SU-DHL-6 (cell line): ENCODE data around the gene NPC1.
A peak's percentile ranks its signal among the peaks of the same experiment; 100 is the strongest.

Experiments
- H2AFZ ChIP-seq: fragments of 200-600 bp; sonication (generic); 2 replicates; pipeline ENCODE4 v1.6.1; 2014; ENCODE audit warnings: low read depth, mild to moderate bottlenecking, moderate library complexity, mixed read lengths, antibody characterized with exemption, low read length; ENCODE audit not compliant: severe bottlenecking
- H3F3A ChIP-seq: fragments of 200-600 bp; shearing (Covaris generic); 2 replicates; pipeline ENCODE4 v1.6.0; 2016; ENCODE audit warnings: antibody characterized with exemption, mild to moderate bottlenecking; ENCODE audit not compliant: insufficient read depth
- H3K27ac ChIP-seq: fragments of 200-600 bp; sonication (generic); 2 replicates; pipeline ENCODE4 v1.5.1; 2016; ENCODE audit warnings: low read depth, mild to moderate bottlenecking, low read length, moderate library complexity, mixed read lengths
- H3K27me3 ChIP-seq: fragments of 200-600 bp; sonication (generic), shearing (Covaris generic); 2 replicates; pipeline ENCODE4 v1.6.0; 2014; ENCODE audit warnings: mild to moderate bottlenecking, low read length
- H3K36me3 ChIP-seq: fragments of 200-600 bp; sonication (generic); 2 replicates; pipeline ENCODE4 v1.6.1; 2014; ENCODE audit warnings: mild to moderate bottlenecking, low read length, mixed read lengths
- H3K4me2 ChIP-seq: fragments of 300-600, 200-600 bp; shearing (Covaris generic), sonication (generic); 2 replicates; pipeline ENCODE4 v1.6.0; 2014; ENCODE audit warnings: low read length, low read depth, mild to moderate bottlenecking; ENCODE audit not compliant: poor library complexity, severe bottlenecking
- H3K4me3 ChIP-seq: fragments of 200-600 bp; sonication (generic); 2 replicates; pipeline ENCODE4 v1.5.1; 2014; ENCODE audit warnings: antibody characterized with exemption, low read length, mild to moderate bottlenecking, mixed read lengths; ENCODE audit not compliant: insufficient read depth, poor library complexity, severe bottlenecking
- H3K79me2 ChIP-seq: fragments of 200-600 bp; sonication (generic); 2 replicates; pipeline ENCODE4 v1.6.1; 2014; ENCODE audit warnings: mild to moderate bottlenecking, low read length, moderate library complexity; ENCODE audit not compliant: insufficient read depth
- H3K9ac ChIP-seq: fragments of 200-600 bp; sonication (generic); 2 replicates; pipeline ENCODE4 v1.7.0; 2014; ENCODE audit warnings: mild to moderate bottlenecking, low read length
- H3K9me2 ChIP-seq: fragments of 200-600 bp; sonication (generic); replicated peaks from 2 replicates; pipeline ENCODE4 v1.6.1; 2014; ENCODE audit warnings: low read length; ENCODE audit not compliant: insufficient read depth
- H3K9me3 ChIP-seq: fragments of 200-600 bp; sonication (generic); 2 replicates; pipeline ENCODE4 v1.6.1; 2014; ENCODE audit warnings: low read length, mixed read lengths; ENCODE audit not compliant: insufficient read depth
- H4K20me1 ChIP-seq: fragments of 200-600 bp; sonication (generic); 2 replicates; pipeline ENCODE4 v1.6.1; 2014; ENCODE audit warnings: low read depth, mild to moderate bottlenecking, antibody characterized with exemption, low read length, moderate library complexity, mixed read lengths
- EZH2phosphoT487 ChIP-seq: fragments of 200-600 bp; sonication (generic), shearing (Covaris generic); conservative IDR thresholded peaks from 2 replicates; pipeline ENCODE4 v1.6.1; 2018; ENCODE audit warnings: mild to moderate bottlenecking, antibody characterized with exemption, low read length, moderate library complexity, mixed read lengths
- TF ChIP-seq, protein P1 (sequence below): fragments of 200-600 bp; sonication (generic); IDR thresholded peaks from one replicate; pipeline ENCODE4 v1.5.1; 2017; ENCODE audit warnings: antibody characterized with exemption, mild to moderate bottlenecking, low read length, moderate library complexity; ENCODE audit not compliant: insufficient read depth, poor library complexity, severe bottlenecking

Gene NPC1

GRCh38 chr18:23587220-23587642 lies 925 bp upstream of the NPC1 start:
- Histone ChIP-seq H2AFZ (peak overlapping the region; percentile 99), H3K9me3 (no peaks in the 10 kb centered on the region), H3F3A (no peaks in the 10 kb centered on the region), H3K9ac (peak overlapping the region; percentile 95), H3K27ac (peak overlapping the region; percentile 95), H3K27me3 (no peaks in the 10 kb centered on the region), H3K4me2 (peak overlapping the region; percentile 76), H3K79me2 (peaks cover 38% of the 10 kb centered on the region), H3K36me3 (no peaks in the 10 kb centered on the region), H3K4me3 (peak overlapping the region; percentile 98), H3K9me2 (no peaks in the 10 kb centered on the region), H4K20me1 (no peaks in the 10 kb centered on the region)
- TF ChIP-seq, protein P1, sequence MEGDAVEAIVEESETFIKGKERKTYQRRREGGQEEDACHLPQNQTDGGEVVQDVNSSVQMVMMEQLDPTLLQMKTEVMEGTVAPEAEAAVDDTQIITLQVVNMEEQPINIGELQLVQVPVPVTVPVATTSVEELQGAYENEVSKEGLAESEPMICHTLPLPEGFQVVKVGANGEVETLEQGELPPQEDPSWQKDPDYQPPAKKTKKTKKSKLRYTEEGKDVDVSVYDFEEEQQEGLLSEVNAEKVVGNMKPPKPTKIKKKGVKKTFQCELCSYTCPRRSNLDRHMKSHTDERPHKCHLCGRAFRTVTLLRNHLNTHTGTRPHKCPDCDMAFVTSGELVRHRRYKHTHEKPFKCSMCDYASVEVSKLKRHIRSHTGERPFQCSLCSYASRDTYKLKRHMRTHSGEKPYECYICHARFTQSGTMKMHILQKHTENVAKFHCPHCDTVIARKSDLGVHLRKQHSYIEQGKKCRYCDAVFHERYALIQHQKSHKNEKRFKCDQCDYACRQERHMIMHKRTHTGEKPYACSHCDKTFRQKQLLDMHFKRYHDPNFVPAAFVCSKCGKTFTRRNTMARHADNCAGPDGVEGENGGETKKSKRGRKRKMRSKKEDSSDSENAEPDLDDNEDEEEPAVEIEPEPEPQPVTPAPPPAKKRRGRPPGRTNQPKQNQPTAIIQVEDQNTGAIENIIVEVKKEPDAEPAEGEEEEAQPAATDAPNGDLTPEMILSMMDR: no peak
- TF ChIP-seq EZH2phosphoT487: no peak

DNA sequence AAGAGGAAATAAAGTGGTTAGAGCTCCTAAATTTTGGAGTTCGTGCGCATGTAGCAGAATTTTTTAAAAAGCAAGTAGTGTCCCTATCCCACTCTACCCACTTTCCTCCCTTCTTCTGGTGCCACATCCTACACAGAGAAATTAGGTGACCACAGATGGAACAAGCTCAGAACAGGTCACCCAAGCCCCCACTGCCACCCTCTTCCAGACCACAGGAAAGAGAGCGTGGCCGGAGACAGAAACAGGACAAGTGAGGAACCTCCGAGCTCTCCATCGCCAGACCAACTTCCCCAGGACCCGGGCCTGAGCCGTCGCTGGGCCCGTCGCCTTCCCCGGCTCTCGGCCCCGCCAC lies 433 bp downstream of the NPC1 start:
- Histone ChIP-seq H3K9me2 (no peaks in the 10 kb centered on the region), H3F3A (no peaks in the 10 kb centered on the region), H4K20me1 (no peaks in the 10 kb centered on the region), H3K9me3 (no peaks in the 10 kb centered on the region), H3K36me3 (no peaks in the 10 kb centered on the region), H3K4me2 (peak overlapping the region; percentile 76), H3K9ac (peak overlapping the region; percentile 95), H3K27me3 (no peaks in the 10 kb centered on the region), H3K79me2 (peaks cover 51% of the 10 kb centered on the region), H3K4me3 (peak overlapping the region; percentile 98), H2AFZ (peak overlapping the region; percentile 99), H3K27ac (peak overlapping the region; percentile 95)
- TF ChIP-seq, protein P1: no peak
- TF ChIP-seq EZH2phosphoT487: no peak

DNA sequence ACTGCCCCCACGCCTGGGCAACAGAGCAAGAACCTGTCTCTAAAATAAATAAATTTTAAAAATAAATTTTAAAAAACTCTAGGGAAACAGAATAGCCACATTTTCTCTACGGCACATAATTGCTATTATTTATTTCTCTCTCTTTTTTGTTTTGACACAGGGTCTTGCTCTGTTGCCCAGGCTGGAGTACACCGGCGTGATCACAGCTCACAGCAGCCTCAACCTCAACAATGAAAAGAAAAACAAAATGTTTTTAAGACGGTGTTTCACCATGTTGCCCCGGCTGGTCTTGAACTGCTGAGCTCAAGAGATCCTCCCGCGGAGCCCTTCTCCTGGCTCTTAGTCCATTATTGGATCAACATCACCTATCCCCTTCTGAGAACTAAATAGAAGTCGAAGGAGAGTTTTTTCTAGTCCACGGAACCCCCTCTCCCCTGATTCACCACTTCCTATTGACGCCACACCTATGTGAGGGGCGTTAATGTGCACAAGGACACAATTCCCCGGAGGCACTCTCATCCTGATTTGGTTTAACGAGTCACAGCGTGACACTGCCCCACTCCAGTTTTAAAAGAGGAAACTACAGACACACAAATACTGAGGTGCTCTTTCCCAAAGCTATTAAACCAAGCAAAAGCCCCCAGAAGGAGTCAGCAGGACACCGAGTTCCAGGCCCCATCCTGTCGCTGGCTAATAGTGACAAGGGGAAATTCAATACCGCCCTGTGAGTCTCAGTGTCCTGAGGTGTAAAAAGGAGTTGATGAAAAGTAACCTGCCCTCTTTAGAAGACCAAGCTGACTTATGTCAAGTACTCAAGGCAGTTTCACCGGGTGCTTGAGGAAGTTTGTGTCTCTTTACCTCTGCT lies 1.1 kb downstream of the NPC1 start:
- H3K79me2 ChIP-seq: peaks cover 58% of the 10 kb centered on the region
- no peaks in the 10 kb centered on the region for H3K27me3 ChIP-seq
- H3K9me3 ChIP-seq: no peaks in the 10 kb centered on the region
- no peaks in the 10 kb centered on the region for H3K9me2 ChIP-seq
- no peaks in the 10 kb centered on the region for H3F3A ChIP-seq
- peak overlapping the region; percentile 76 for H3K4me2 ChIP-seq
- no peak for TF ChIP-seq EZH2phosphoT487
- TF ChIP-seq, protein P1: no peak
- peak overlapping the region; percentile 95 for H3K9ac ChIP-seq
- H3K4me3 ChIP-seq: peak overlapping the region; percentile 98
- H3K27ac ChIP-seq: peak overlapping the region; percentile 95
- H3K36me3 ChIP-seq: no peaks in the 10 kb centered on the region
- peak overlapping the region; percentile 99 for H2AFZ ChIP-seq
- H4K20me1 ChIP-seq: no peaks in the 10 kb centered on the region
